ENCODE data around the gene SSTR4.
"Not testable (repeated sequence)": the region's sequence is repeated elsewhere in the genome, so short reads cannot be mapped to it uniquely, and the experiment has no call there.

Gene SSTR4

GRCh38 chr20:23018941-23019340, 16.2 kb upstream of the SSTR4 start:
- DNase-seq = no peak

- DNase-seq = no peak
Observed at GRCh38 chr20:23019403-23019802, 15.7 kb upstream of the SSTR4 start.

- DNase-seq = no peak
Observed at GRCh38 chr20:23020230-23021018, 14.7 kb upstream of the SSTR4 start.

- DNase-seq = no peak
Observed at GRCh38 chr20:23021541-23021940, 13.6 kb upstream of the SSTR4 start.

- DNase-seq = no peak
Observed at GRCh38 chr20:23021951-23022350, 13.2 kb upstream of the SSTR4 start.

- DNase-seq = no peak
Observed at GRCh38 chr20:23022849-23023248, 12.3 kb upstream of the SSTR4 start.

GRCh38 chr20:23023621-23024177, 11.4 kb upstream of the SSTR4 start:
- no peak for DNase-seq

- DNase-seq = no peak
Observed at GRCh38 chr20:23024701-23025100, 10.4 kb upstream of the SSTR4 start.

GRCh38 chr20:23025503-23025902, 9.6 kb upstream of the SSTR4 start:
- not testable (repeated sequence) for DNase-seq

GRCh38 chr20:23027721-23028120, 7.4 kb upstream of the SSTR4 start:
- DNase-seq = no peak

GRCh38 chr20:23028392-23028791, 6.7 kb upstream of the SSTR4 start:
- no peak for DNase-seq

GRCh38 chr20:23029324-23029723, 5.8 kb upstream of the SSTR4 start:
- DNase-seq = no peak

GRCh38 chr20:23031346-23031745, 3.8 kb upstream of the SSTR4 start:
- no peak for DNase-seq

GRCh38 chr20:23032056-23032749, 2.9 kb upstream of the SSTR4 start:
- no peak for DNase-seq

- DNase-seq = no peak
Observed at GRCh38 chr20:23032750-23033078, 2.4 kb upstream of the SSTR4 start.

GRCh38 chr20:23033918-23034317, 1.2 kb upstream of the SSTR4 start:
- DNase-seq = no peak

- no peak for DNase-seq
Observed at GRCh38 chr20:23035731-23036130, 619 bp downstream of the SSTR4 start.

GRCh38 chr20:23036371-23036770, 1.3 kb downstream of the SSTR4 start:
- DNase-seq = no peak

- DNase-seq = no peak
Observed at GRCh38 chr20:23037017-23037481, 1.9 kb downstream of the SSTR4 start.

- no peak for DNase-seq
Observed at GRCh38 chr20:23039136-23039875, 4.2 kb downstream of the SSTR4 start.

- DNase-seq = no peak
Observed at GRCh38 chr20:23039885-23040508, 4.9 kb downstream of the SSTR4 start.

GRCh38 chr20:23042270-23042669, 7.2 kb downstream of the SSTR4 start:
- DNase-seq = no peak

- no peak for DNase-seq
Observed at GRCh38 chr20:23043376-23043775, 8.3 kb downstream of the SSTR4 start.
